Neutrophil (primary cell): ENCODE results near the gene PSMB7.

Experiments
- H3K27ac ChIP-seq: fragments of 200-600 bp; sonication (generic); 2 replicates; pipeline ENCODE4 v1.5.1; 2016; ENCODE audit warnings: mild to moderate bottlenecking, moderate library complexity
- H3K27me3 ChIP-seq: fragments of 200-600 bp; sonication (generic); 2 replicates; pipeline ENCODE4 v1.6.0; 2016; ENCODE audit warnings: mild to moderate bottlenecking
- H3K36me3 ChIP-seq: fragments of 200-600 bp; sonication (generic); 2 replicates; pipeline ENCODE4 v1.5.1; 2017
- H3K4me1 ChIP-seq, 2 experiments: fragments of 200-600 bp in 1 of 2; sonication (generic) in 1 of 2; 1 replicate in 1 of 2; 2 replicates in 1 of 2; pipeline versions ENCODE4 v1.5.1 to v1.6.1; 2013 to 2016; ENCODE audit warnings: low read depth in 1 of 2, low read length in 1 of 2, mild to moderate bottlenecking in 1 of 2, moderate library complexity in 1 of 2; ENCODE audit not compliant: control insufficient read depth in 1 of 2, insufficient read depth in 1 of 2
- H3K4me3 ChIP-seq, 2 experiments: fragments of 200-600 bp in 1 of 2; sonication (generic) in 1 of 2; 1 replicate in 1 of 2; 2 replicates in 1 of 2; pipeline ENCODE4 v1.5.1; 2013 to 2016; ENCODE audit warnings: low read depth in 1 of 2, low read length in 1 of 2, mild to moderate bottlenecking in 1 of 2, moderate library complexity in 1 of 2
- H3K9me3 ChIP-seq: fragments of 200-600 bp; sonication (generic); 2 replicates; pipeline ENCODE4 v1.5.1; 2016
- TF ChIP-seq, protein P1 (sequence below): fragments of 200-600 bp; sonication (generic); IDR thresholded peaks from 2 replicates; pipeline ENCODE4 v1.5.1; 2016; ENCODE audit warnings: antibody characterized with exemption

Gene PSMB7

DNA sequence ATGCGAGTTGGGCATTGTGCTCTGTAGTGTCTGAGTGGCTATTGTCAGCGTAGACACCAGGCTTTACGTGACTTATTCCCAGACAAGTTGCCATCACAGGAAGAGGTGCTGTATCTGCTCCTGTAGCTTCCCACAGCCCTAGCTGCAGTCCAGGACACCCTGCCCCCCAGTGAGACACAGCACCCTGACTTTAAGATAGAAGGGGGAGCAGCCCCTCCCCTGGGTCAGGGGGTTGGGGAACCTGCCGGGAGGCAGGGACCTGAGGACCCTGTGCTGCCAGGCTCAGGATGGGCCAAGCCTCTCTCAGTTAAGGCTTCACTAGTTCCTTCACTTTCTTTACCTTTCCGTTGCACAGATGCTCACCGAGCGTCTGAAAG, 82.1 kb downstream of the PSMB7 start:
- Histone ChIP-seq H3K4me1 (no peaks in the 10 kb centered on the region), H3K9me3 (no peaks in the 10 kb centered on the region), H3K27ac (no peak overlapping the region), H3K27me3 (no peaks in the 10 kb centered on the region), H3K4me3 (no peak overlapping the region), H3K36me3 (peaks cover 97% of the 10 kb centered on the region)
- TF ChIP-seq, protein P1, sequence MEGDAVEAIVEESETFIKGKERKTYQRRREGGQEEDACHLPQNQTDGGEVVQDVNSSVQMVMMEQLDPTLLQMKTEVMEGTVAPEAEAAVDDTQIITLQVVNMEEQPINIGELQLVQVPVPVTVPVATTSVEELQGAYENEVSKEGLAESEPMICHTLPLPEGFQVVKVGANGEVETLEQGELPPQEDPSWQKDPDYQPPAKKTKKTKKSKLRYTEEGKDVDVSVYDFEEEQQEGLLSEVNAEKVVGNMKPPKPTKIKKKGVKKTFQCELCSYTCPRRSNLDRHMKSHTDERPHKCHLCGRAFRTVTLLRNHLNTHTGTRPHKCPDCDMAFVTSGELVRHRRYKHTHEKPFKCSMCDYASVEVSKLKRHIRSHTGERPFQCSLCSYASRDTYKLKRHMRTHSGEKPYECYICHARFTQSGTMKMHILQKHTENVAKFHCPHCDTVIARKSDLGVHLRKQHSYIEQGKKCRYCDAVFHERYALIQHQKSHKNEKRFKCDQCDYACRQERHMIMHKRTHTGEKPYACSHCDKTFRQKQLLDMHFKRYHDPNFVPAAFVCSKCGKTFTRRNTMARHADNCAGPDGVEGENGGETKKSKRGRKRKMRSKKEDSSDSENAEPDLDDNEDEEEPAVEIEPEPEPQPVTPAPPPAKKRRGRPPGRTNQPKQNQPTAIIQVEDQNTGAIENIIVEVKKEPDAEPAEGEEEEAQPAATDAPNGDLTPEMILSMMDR: no peak

DNA sequence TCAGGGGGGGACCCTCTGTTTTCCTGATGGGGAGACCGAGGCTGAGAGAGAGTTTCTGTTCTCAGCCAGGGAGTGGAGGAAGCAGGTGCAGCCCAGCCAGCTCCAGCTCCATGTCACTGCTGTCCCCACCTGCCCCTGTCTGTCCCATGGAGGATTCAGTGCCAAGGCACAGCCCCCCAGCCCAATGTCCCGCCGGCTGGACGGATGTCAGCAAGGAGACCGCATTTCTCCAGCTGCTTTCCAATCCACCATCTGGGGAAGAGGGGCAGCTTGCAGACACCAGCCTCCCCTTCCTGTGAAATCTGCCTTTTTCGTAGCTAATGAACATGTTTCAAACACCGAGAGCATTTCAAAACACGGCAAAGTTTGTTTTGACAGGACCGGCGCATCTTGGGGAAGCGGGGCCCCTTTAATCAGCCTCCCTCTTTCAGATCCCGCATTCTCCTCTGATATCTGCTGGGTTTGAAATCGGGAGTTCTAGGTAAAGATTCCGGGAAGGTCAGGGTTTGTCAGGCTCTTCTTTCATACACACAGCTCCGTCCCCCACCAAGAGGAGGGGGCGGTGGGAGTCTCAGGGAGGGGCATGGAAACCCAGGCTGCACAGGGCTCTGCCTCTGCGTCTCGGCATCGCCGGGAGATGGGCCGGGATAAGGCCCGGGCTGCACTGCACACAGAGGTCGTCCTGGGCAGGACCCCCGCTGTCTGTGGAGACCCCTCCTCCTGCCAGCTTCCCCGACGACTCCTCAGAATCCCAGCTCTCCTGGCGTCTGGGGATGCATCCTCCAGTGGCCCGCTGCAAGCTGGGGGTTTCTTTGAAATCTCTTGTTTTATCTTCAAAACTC, 82.7 kb downstream of the PSMB7 start:
- no peaks in the 10 kb centered on the region for H3K27me3 ChIP-seq
- peaks cover 97% of the 10 kb centered on the region for H3K36me3 ChIP-seq
- TF ChIP-seq, protein P1: no peak
- no peak overlapping the region for H3K4me3 ChIP-seq
- no peak overlapping the region for H3K27ac ChIP-seq
- no peaks in the 10 kb centered on the region for H3K4me1 ChIP-seq
- no peaks in the 10 kb centered on the region for H3K9me3 ChIP-seq

DNA sequence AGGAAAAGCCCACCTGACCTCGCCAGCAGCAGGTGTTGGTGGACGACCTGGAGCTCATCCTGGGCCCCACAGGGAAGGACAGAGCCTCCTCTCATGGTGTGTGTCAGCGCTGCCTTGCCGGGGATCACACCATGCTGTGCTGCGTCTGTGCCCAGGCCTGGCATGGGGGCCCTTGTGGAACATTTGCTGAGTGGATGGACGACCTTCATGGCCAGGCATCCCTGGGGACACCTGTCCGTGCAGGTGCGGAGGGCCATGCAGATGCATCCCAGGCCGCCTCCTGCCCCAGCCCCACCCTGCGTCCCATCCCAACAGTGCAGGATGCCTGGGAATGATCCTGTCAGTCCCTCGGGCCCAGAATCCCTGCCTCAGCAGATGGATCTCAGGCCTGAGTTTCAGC, 83.7 kb downstream of the PSMB7 start:
- Histone ChIP-seq H3K36me3 (peaks cover 97% of the 10 kb centered on the region), H3K27ac (no peak overlapping the region), H3K4me1 (no peaks in the 10 kb centered on the region), H3K27me3 (no peaks in the 10 kb centered on the region), H3K9me3 (no peaks in the 10 kb centered on the region), H3K4me3 (no peak overlapping the region)
- TF ChIP-seq, protein P1: no peak

DNA sequence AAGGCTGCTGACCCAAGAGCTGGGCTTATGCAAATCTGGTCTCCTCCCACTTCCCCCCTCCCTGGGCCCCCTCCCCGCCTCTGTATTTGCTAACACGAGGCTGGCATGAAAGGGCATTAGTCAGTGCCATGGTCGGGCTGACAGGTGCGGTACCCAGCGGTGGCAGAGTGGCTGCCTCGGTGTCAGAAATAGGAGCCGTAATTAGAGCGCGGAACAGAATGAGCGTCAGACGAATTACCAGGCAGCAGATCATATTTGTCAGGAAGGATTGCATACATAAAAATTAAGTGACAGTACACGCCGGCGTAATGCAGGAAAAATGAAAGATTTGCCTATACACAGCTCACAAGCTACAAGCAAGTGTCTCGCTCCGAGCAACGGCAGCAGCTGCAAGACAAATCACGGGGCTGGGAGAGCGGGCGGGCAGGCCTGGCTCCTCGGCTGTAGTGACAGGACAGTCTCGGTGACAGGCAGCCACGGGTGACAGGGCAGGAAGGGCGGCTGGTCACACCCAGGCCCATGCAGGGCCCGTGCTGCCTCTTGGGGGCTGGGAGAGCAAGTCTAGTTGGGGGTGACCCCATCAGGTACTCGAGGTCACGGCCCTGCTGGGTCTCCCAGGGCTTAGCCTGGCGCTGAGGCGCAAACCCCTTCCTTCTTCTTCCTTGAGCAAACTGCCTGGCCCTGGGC, 85.1 kb downstream of the PSMB7 start:
- H3K4me3 ChIP-seq: no peak overlapping the region
- no peaks in the 10 kb centered on the region for H3K9me3 ChIP-seq
- no peaks in the 10 kb centered on the region for H3K4me1 ChIP-seq
- H3K36me3 ChIP-seq: peaks cover 98% of the 10 kb centered on the region
- TF ChIP-seq, protein P1: no peak
- no peak overlapping the region for H3K27ac ChIP-seq
- H3K27me3 ChIP-seq: no peaks in the 10 kb centered on the region

DNA sequence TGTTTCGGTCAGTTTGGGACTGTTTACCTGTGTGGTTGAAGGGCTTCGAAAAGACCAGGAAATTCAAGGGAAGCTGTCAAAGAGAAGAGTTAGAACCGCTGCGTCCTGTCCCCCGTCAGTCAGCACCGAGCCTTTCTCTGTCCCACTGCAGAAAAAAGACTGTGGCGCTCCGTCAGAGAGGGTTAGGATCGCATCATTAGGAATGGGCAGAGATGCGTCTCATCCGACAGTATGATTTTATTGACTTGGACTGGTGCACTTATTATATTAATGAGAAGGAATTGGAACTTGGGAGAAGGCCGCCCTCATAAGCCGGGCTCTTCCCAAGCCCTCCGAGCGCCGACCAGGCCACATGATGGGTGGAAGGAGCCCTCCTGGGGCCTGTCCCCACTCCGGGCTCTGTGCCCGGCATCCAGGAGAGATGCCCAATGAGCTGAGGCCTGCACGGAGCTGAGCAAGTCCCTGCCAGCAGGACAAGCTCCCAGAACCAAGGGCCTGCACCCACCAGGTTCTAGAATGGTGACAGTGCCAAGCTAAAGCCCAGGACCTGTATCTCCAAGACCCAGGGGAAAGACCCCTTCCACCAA, 85.9 kb downstream of the PSMB7 start:
- Histone ChIP-seq H3K27me3 (no peaks in the 10 kb centered on the region), H3K4me3 (no peak overlapping the region), H3K36me3 (peaks cover 98% of the 10 kb centered on the region), H3K9me3 (no peaks in the 10 kb centered on the region), H3K27ac (no peak overlapping the region), H3K4me1 (no peaks in the 10 kb centered on the region)
- TF ChIP-seq, protein P1: no peak
